A673 (cell line): ENCODE results near the gene BMERB1.
"Not testable (repeated sequence)": the region's sequence is repeated elsewhere in the genome, so short reads cannot be mapped to it uniquely, and the experiment has no call there.

Experiments
- CTCF ChIP-seq: fragments of 300-800, 200-600 bp; sonication (generic); conservative IDR thresholded peaks from 2 replicates; pipeline ENCODE4 v1.5.1; 2017; ENCODE audit warnings: low read depth, mild to moderate bottlenecking, antibody characterized with exemption, low read length, moderate library complexity, mixed read lengths
- EZH2 ChIP-seq: fragments of 200-600 bp; sonication (generic); IDR thresholded peaks from 2 replicates; pipeline ENCODE4 v1.6.1; 2017; ENCODE audit warnings: borderline replicate concordance, low read depth, mild to moderate bottlenecking, mixed read lengths, antibody characterized with exemption, low read length; ENCODE audit not compliant: poor library complexity, severe bottlenecking

- TF ChIP-seq CTCF, EZH2: not testable (repeated sequence)
Observed at GRCh38 chr16:15570666-15571065, 136.3 kb downstream of the BMERB1 start.
